ENCODE results near the gene SGCA. TPM values are rescaled to one million over a fixed set of nuclear protein-coding genes. Genes with fewer than 3 reads are reported as not detected.
A peak's percentile ranks its signal among the peaks of the same experiment; 100 is the strongest.

SGCA gene
- total and polyA plus RNA-seq, 7 donors = 2.5 to 80.1 (median 27.3) TPM

GRCh38 chr17:50143461-50144176, 22.2 kb upstream of the SGCA start:
- Histone ChIP-seq H3K4me1 (peaks cover 0 to 42% (median 35%) of the 10 kb centered on the region in 4 donors), H3K9me3 (no peaks in the 10 kb centered on the region), H3K36me3 (peaks cover 27 to 63% (median 40%) of the 10 kb centered on the region in 4 donors), H3K4me3 (no peak overlapping the region), H3K27ac (no peak overlapping the region), H3K27me3 (no peaks in the 10 kb centered on the region)
- intact Hi-C loops (cut with DNase I) = no loop called here
- 90 to 92% methylated on average over 20 of the region's 20 CpGs for WGBS, 2 donors
- DNase-seq = no peak
- no peak for TF ChIP-seq POLR2AphosphoS5 (IDR thresholded peaks at IDR 0.05)
- TF ChIP-seq CTCF (IDR thresholded peaks at IDR 0.05) = no peak
- no peak for TF ChIP-seq POLR2A (IDR thresholded peaks at IDR 0.05)
- no peak for TF ChIP-seq EP300 (IDR thresholded peaks at IDR 0.05)

- Histone ChIP-seq H3K9me3 (no peaks in the 10 kb centered on the region), H3K4me1 (peaks cover 0 to 49% (median 42%) of the 10 kb centered on the region in 4 donors), H3K27me3 (no peaks in the 10 kb centered on the region), H3K4me3 (no peak overlapping the region), H3K36me3 (peaks cover 20 to 56% (median 32%) of the 10 kb centered on the region in 4 donors), H3K27ac (no peak overlapping the region)
- intact Hi-C loops (cut with DNase I) = no loop called here
- TF ChIP-seq POLR2A (IDR thresholded peaks at IDR 0.05) (no peak), CTCF (IDR thresholded peaks at IDR 0.05) (no peak), EP300 (IDR thresholded peaks at IDR 0.05) (no peak), POLR2AphosphoS5 (IDR thresholded peaks at IDR 0.05) (no peak)
- 81 to 82% methylated on average over 6 of the region's 6 CpGs for WGBS, 2 donors
- no peak for DNase-seq
Measured at GRCh38 chr17:50144355-50144754, 21.4 kb upstream of the SGCA start.

- no peak for DNase-seq
- Histone ChIP-seq H3K9me3 (no peaks in the 10 kb centered on the region), H3K27me3 (no peaks in the 10 kb centered on the region), H3K4me1 (peaks cover 0 to 54% (median 45%) of the 10 kb centered on the region in 4 donors), H3K4me3 (no peak overlapping the region), H3K36me3 (peaks cover 17 to 52% (median 29%) of the 10 kb centered on the region in 4 donors), H3K27ac (peak overlapping the region in 3 of 4 donors; percentile 89 to 95 (median 92))
- no peak for TF ChIP-seq POLR2AphosphoS5 (IDR thresholded peaks at IDR 0.05)
- TF ChIP-seq POLR2A (IDR thresholded peaks at IDR 0.05) = no peak
- no peak for TF ChIP-seq EP300 (IDR thresholded peaks at IDR 0.05)
- TF ChIP-seq CTCF (IDR thresholded peaks at IDR 0.05) = no peak
- intact Hi-C loops (cut with DNase I) = no loop called here
- WGBS, 2 donors = 81 to 83% methylated on average over 16 of the region's 16 CpGs
Measured at GRCh38 chr17:50144845-50145531, 20.8 kb upstream of the SGCA start.

GRCh38 chr17:50145532-50146229, 20.1 kb upstream of the SGCA start:
- intact Hi-C loops (cut with DNase I) = no loop called here
- WGBS, 2 donors = 74 to 84% methylated on average over 11 of the region's 11 CpGs

More at GRCh38 chr17:50145532-50146229, 20.1 kb upstream of the SGCA start:
- Histone ChIP-seq H3K36me3 (peaks cover 10 to 46% (median 28%) of the 10 kb centered on the region in 4 donors), H3K27me3 (no peaks in the 10 kb centered on the region), H3K9me3 (no peaks in the 10 kb centered on the region), H3K4me1 (peaks cover 0 to 49% (median 41%) of the 10 kb centered on the region in 4 donors), H3K4me3 (peak overlapping the region in 1 of 4 donors; percentile 89), H3K27ac (peak overlapping the region; percentile 89 to 95 (median 92))
- TF ChIP-seq POLR2A (IDR thresholded peaks at IDR 0.05) = no peak
- TF ChIP-seq EP300 (IDR thresholded peaks at IDR 0.05) = no peak
- no peak for TF ChIP-seq POLR2AphosphoS5 (IDR thresholded peaks at IDR 0.05)
- no peak for TF ChIP-seq CTCF (IDR thresholded peaks at IDR 0.05)
- DNase-seq = no peak
